Activated T-cell treated with anti-CD3 and anti-CD28 coated beads, Interleukin-2, amount 50 U/mL, for 24 hours (primary cell): ENCODE results near the gene ZFAND4.
"Not testable (repeated sequence)": the region's sequence is repeated elsewhere in the genome, so short reads cannot be mapped to it uniquely, and the experiment has no call there.

Experiments
- DNase-seq: peaks from one replicate; pipeline ENCODE4 v3.0.0-alpha.2; 2020
- H3K27ac Mint-ChIP-seq: 2 replicates; pipeline ENCODE4 v1.8.0; 2020; ENCODE audit warnings: mild to moderate bottlenecking, mixed read lengths
- H3K27me3 Mint-ChIP-seq: 2 replicates; pipeline ENCODE4 v1.8.0; 2020; ENCODE audit warnings: mixed read lengths
- H3K36me3 Mint-ChIP-seq: 2 replicates; pipeline ENCODE4 v1.8.0; 2020; ENCODE audit warnings: low read depth, mixed read lengths
- H3K4me1 Mint-ChIP-seq: 2 replicates; pipeline ENCODE4 v1.8.0; 2020; ENCODE audit warnings: low read depth, mixed read lengths
- H3K4me3 Mint-ChIP-seq: 2 replicates; pipeline ENCODE4 v1.8.0; 2020; ENCODE audit warnings: mild to moderate bottlenecking, moderate library complexity, mixed read lengths
- H3K9me3 Mint-ChIP-seq: 2 replicates; pipeline ENCODE4 v1.8.0; 2020; ENCODE audit warnings: mixed read lengths

The ZFAND4 gene

GRCh38 chr10:45607276-45607675, 65.3 kb downstream of the ZFAND4 start:
- no peak for DNase-seq
- no peak overlapping the region for H3K27ac Mint-ChIP-seq
- H3K36me3 Mint-ChIP-seq = peaks cover 24% of the 10 kb centered on the region
- no peaks in the 10 kb centered on the region for H3K4me1 Mint-ChIP-seq
- H3K27me3 Mint-ChIP-seq = no peaks in the 10 kb centered on the region
- H3K9me3 Mint-ChIP-seq = no peaks in the 10 kb centered on the region
- H3K4me3 Mint-ChIP-seq = no peak overlapping the region

DNA sequence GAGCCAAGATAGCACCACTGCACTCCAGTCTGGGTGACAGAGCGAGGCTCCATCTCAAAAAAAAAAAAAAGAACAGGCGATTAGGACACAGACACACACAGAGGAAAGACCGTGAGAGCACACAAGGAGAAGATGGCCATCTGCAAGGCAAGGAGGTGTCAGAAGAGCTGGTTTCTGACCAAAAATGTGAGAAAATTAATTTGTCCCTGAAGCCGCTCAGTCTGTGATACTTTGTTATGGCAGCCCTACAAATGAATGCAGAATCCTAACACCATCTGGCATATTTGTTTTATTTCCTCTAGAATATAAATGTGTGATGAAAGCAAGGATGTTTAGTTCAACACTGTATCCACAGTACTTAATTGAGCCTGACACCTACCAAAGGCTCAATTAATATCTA, 69.7 kb downstream of the ZFAND4 start:
- H3K4me1 Mint-ChIP-seq = peaks cover 5% of the 10 kb centered on the region
- no peak for DNase-seq
- peaks cover 2% of the 10 kb centered on the region for H3K9me3 Mint-ChIP-seq
- no peak overlapping the region for H3K4me3 Mint-ChIP-seq
- H3K27me3 Mint-ChIP-seq = peaks cover 24% of the 10 kb centered on the region
- H3K36me3 Mint-ChIP-seq = no peaks in the 10 kb centered on the region
- H3K27ac Mint-ChIP-seq = no peak overlapping the region

DNA sequence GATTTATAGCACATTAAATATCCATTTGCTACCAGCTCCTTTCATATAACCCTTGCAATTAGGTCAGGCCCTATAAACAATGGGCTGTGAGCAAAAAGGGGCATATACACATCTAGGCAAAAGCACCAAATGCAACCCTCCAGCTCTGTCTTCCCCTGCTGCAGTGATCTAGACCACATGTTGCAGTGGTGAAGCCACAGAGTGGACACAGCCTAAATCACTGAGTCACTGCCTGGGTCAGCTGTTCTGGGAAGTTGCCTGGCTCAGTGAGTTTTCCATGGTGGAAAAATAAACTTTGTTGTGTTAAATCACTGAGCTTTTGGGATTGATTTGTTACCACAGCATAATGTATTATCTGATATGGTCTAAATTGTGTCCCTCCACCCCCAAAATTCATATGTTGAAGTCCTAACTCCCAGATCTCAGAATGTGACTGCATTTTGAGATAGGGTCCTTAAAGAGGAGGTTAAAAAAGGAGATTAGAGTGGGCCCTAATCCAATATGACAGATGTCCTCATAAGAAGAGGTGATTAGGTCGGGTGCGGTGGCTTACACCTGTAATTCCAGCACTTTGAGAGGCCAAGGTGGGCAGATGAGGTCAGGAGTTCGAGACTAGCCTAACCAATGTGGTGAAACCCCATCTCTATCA, 70.4 kb downstream of the ZFAND4 start:
- DNase-seq = no peak

GRCh38 chr10:45601254-45601930, 71.2 kb downstream of the ZFAND4 start:
- H3K9me3 Mint-ChIP-seq, H3K4me1 Mint-ChIP-seq, H3K27ac Mint-ChIP-seq, H3K36me3 Mint-ChIP-seq, H3K4me3 Mint-ChIP-seq, DNase-seq: not testable (repeated sequence)
- peaks cover 24% of the 10 kb centered on the region for H3K27me3 Mint-ChIP-seq

More for the DNA sequence above, 70.4 kb downstream of the ZFAND4 start:
- peaks cover 2% of the 10 kb centered on the region for H3K9me3 Mint-ChIP-seq
- H3K36me3 Mint-ChIP-seq = no peaks in the 10 kb centered on the region
- no peak overlapping the region for H3K4me3 Mint-ChIP-seq
- peaks cover 24% of the 10 kb centered on the region for H3K27me3 Mint-ChIP-seq
- H3K27ac Mint-ChIP-seq = no peak overlapping the region
- H3K4me1 Mint-ChIP-seq = peaks cover 5% of the 10 kb centered on the region

DNA sequence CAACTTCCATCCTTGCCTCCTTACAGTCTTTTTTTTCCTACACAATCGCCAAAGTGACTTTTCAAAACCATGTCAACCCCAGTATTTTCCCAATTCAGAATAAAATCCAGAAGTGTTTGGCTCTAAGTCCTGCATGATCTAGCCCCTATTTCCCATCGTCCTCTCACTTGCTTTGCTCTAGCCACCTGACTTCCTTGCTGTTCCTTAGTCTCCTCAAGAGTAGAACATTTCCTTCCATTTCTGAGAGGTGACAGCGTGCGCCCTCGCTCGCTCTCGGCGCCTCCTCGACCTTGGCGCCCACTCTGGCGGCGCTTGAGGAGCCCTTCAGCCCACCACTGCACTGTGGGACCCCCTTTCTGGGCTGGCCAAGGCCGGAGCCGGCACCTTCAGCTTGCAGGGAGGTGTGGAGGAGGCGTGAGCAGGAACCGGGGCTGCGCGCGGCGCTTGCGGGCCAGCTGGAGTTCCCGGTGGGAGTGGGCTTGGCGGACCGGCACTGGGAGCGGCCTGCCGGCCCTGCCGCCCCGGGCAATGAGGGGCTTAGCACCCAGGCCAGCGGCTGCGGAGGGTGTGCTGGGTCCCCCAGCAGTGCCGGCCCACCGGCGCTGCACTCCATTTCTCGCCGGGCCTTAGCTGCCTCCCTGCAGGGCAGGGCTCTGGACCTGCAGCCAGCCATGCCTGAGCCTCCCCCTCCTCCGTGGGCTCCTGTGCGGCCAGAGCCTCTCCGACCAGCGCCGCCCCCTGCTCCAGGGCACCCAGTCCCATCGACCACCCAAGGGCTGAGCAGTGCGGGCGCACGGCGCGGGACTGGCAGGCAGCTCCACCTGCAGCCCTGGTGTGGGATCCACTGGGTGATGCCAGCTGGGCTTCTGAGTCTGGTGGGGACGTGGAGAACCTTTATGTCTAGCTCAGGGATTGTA, 72.0 kb downstream of the ZFAND4 start:
- not testable (repeated sequence) for H3K9me3 Mint-ChIP-seq, DNase-seq
- peak overlapping the region; percentile 21 for H3K4me3 Mint-ChIP-seq

DNA sequence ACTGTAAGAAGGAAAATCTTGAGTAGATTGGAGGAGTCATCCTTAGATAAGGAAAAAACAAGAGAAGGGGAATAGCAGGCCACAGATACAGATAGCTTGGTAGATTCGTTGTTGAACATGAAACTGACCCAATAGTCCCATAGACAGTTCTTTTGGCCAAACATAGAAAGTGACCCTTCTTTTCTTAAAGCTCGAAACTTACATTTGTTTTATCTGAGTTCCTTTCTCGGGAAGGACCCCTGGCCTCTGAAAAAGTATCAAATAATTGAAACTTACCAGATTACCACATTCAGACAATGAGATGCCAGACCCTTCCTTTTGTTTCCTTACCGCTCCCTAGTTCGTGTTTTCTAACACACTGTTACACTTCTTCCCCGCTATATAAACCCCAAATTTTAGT, 72.9 kb downstream of the ZFAND4 start:
- H3K36me3 Mint-ChIP-seq = no peaks in the 10 kb centered on the region
- H3K9me3 Mint-ChIP-seq = peaks cover 2% of the 10 kb centered on the region
- no peak overlapping the region for H3K27ac Mint-ChIP-seq
- H3K27me3 Mint-ChIP-seq = peaks cover 24% of the 10 kb centered on the region
- no peak for DNase-seq
- H3K4me3 Mint-ChIP-seq = no peak overlapping the region
- H3K4me1 Mint-ChIP-seq = peaks cover 10% of the 10 kb centered on the region

More for the DNA sequence above, 72.0 kb downstream of the ZFAND4 start:
- H3K4me1 Mint-ChIP-seq, H3K27ac Mint-ChIP-seq, H3K36me3 Mint-ChIP-seq: not testable (repeated sequence)
- H3K27me3 Mint-ChIP-seq = peaks cover 24% of the 10 kb centered on the region

- Mint-ChIP-seq H3K4me3 (no peak overlapping the region), H3K27me3 (peaks cover 24% of the 10 kb centered on the region), H3K36me3 (peaks cover under 1% of the 10 kb centered on the region)
These were observed 73.5 kb downstream of the ZFAND4 start for GRCh38 chr10:45599021-45599603.

DNA sequence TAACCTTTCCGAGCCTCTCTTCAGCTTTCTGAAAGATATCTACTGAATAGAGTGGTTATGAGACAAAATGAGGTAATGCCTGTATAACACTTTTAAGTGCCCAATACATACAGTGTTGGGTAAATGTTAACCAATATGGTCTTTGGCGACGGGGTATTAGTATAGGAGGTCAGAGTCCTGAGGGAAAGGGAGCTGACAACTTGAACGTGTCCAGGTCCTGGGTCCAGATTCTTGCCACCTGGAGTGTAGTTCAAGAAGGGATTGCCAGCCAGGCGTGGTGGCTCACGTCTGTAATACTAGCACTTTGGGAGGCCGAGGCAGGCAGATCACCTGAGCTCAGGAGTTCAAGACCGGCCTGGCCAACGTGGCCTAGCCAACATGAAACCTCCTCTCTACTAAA, 76.0 kb downstream of the ZFAND4 start:
- H3K27me3 Mint-ChIP-seq = peaks cover 19% of the 10 kb centered on the region
- peaks cover 2% of the 10 kb centered on the region for H3K36me3 Mint-ChIP-seq
- peaks cover 34% of the 10 kb centered on the region for H3K4me1 Mint-ChIP-seq
- DNase-seq = no peak
- no peak overlapping the region for H3K4me3 Mint-ChIP-seq
- H3K9me3 Mint-ChIP-seq = peaks cover 2% of the 10 kb centered on the region
- no peak overlapping the region for H3K27ac Mint-ChIP-seq

More at GRCh38 chr10:45599021-45599603, 73.5 kb downstream of the ZFAND4 start:
- H3K27ac Mint-ChIP-seq = no peak overlapping the region
- no peak for DNase-seq
- peaks cover 11% of the 10 kb centered on the region for H3K4me1 Mint-ChIP-seq
- H3K9me3 Mint-ChIP-seq = peaks cover 2% of the 10 kb centered on the region

DNA sequence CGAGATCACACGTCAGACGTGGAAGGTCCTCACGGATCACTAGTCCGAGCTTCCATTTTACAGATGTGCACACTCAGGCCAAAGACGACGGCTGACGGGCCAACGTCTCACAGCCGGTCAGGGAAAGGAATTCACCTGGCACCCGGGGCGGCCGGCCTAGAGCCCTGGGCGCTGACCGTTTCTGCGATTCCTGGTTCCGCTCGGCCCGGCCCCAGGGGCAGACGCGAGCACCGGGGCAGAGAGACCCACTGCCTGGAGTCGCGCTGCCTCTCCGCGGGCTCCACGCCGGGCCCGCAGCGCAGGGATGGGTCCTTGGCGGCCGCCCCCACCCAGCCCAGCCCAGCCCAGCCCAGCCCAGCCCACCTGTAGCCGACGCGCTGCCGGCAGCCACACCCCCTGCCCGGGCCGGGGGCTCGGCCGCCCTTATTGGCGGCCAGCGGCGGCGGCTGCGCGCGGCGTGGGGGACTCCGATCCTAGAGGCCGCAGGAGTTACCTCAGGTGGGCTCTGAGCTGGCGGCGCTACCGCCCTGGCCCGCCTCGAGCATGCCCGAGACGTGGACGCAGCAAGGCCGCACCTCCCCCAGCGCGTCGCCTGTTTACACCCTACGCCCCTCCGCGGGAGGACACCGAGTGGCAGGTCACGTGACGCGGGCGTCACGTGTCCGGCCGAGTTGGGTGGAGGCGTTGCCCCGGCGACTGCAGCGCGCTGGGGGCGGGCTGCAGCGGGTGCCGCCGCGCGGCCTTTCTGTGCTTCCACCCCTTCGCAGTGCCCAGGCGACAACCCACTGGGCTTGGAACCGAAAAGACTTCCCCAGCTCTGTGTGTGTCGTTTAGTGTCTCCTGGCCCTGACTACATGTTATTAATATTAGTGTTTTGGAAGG, 78.1 kb downstream of the ZFAND4 start:
- peak overlapping the region; percentile 86 for H3K4me3 Mint-ChIP-seq
- peaks cover 4% of the 10 kb centered on the region for H3K9me3 Mint-ChIP-seq
- H3K27ac Mint-ChIP-seq = peak overlapping the region; percentile 81
- peaks cover 35% of the 10 kb centered on the region for H3K4me1 Mint-ChIP-seq
- peaks cover 11% of the 10 kb centered on the region for H3K36me3 Mint-ChIP-seq
- DNase-seq = peak; percentile 92
- H3K27me3 Mint-ChIP-seq = peaks cover 5% of the 10 kb centered on the region

DNA sequence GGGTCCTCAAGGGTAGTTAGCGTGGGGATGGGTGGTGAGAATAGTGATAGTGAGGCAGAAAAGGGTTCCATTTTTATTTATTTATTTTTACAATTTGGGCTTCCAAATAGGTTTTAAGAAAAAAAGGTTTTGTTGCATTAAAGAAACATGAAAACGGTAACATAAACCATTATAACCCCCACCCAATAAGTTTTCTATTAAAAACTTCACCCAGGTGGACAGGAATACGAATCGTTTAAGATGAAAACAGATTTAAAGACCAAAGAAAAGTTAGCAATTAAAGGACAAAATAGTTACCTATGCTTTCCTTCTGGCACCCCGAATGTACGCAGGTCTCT, 78.7 kb downstream of the ZFAND4 start:
- DNase-seq = no peak
- Mint-ChIP-seq H3K27me3 (no peaks in the 10 kb centered on the region), H3K27ac (peak overlapping the region; percentile 76), H3K36me3 (peaks cover 15% of the 10 kb centered on the region), H3K4me1 (peaks cover 35% of the 10 kb centered on the region), H3K9me3 (peaks cover 4% of the 10 kb centered on the region), H3K4me3 (peak overlapping the region; percentile 86)

DNA sequence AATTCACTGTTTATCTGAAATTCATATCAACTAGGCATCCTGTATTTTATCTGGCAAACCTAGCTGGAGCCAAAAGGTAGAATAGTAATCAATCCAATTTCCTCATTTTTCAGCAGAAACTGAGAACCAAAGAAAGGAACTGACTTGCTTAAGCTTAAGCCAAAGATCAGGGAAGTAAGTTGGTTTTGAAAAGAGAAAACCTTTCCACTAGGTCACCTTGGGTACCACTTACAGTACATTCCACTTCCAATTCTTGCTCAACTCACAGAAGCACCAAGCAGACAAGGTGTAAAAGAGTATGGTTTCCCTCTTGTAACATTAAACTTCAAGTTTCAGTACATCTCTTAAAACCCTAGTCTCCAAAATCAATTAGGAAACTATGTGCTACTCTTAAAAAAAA, 79.6 kb downstream of the ZFAND4 start:
- Mint-ChIP-seq H3K9me3 (peaks cover 4% of the 10 kb centered on the region), H3K27ac (no peak overlapping the region), H3K4me3 (peak overlapping the region; percentile 86), H3K36me3 (peaks cover 15% of the 10 kb centered on the region), H3K4me1 (peaks cover 35% of the 10 kb centered on the region), H3K27me3 (no peaks in the 10 kb centered on the region)
- DNase-seq = no peak

- H3K9me3 Mint-ChIP-seq = peaks cover 4% of the 10 kb centered on the region
- H3K4me1 Mint-ChIP-seq = peaks cover 35% of the 10 kb centered on the region
- H3K36me3 Mint-ChIP-seq = peaks cover 15% of the 10 kb centered on the region
- no peak for DNase-seq
- H3K4me3 Mint-ChIP-seq = peak overlapping the region; percentile 57
- H3K27ac Mint-ChIP-seq = peak overlapping the region; percentile 53
- no peaks in the 10 kb centered on the region for H3K27me3 Mint-ChIP-seq
These were observed 80.1 kb downstream of the ZFAND4 start for GRCh38 chr10:45592432-45592831.

GRCh38 chr10:45591280-45591679, 81.3 kb downstream of the ZFAND4 start:
- Mint-ChIP-seq H3K4me1 (peaks cover 35% of the 10 kb centered on the region), H3K27me3 (no peaks in the 10 kb centered on the region), H3K36me3 (peaks cover 20% of the 10 kb centered on the region), H3K4me3 (no peak overlapping the region), H3K27ac (no peak overlapping the region), H3K9me3 (peaks cover 4% of the 10 kb centered on the region)
- no peak for DNase-seq

- Mint-ChIP-seq H3K9me3 (peaks cover 4% of the 10 kb centered on the region), H3K4me1 (peaks cover 39% of the 10 kb centered on the region), H3K27me3 (no peaks in the 10 kb centered on the region), H3K4me3 (no peak overlapping the region), H3K36me3 (peaks cover 25% of the 10 kb centered on the region), H3K27ac (no peak overlapping the region)
- no peak for DNase-seq
These were observed 82.7 kb downstream of the ZFAND4 start for GRCh38 chr10:45589868-45590267.
